GM10266 (cell line): ENCODE data around the gene LRFN2.

ENCODE experiments used
- DNase-seq: peaks from one replicate; pipeline ENCODE4 v3.0.0; 2012; ENCODE audit errors: extremely low spot score
- TF ChIP-seq, protein P1 (sequence below): IDR thresholded peaks from 2 replicates; pipeline ENCODE4 v1.5.1; 2012; ENCODE audit warnings: mild to moderate bottlenecking, low read depth; ENCODE audit not compliant: control insufficient read depth, insufficient read depth; ENCODE audit errors: missing control alignments

Gene LRFN2

GRCh38 chr6:40532349-40533000, 54.7 kb downstream of the LRFN2 start:
- TF ChIP-seq, protein P1, sequence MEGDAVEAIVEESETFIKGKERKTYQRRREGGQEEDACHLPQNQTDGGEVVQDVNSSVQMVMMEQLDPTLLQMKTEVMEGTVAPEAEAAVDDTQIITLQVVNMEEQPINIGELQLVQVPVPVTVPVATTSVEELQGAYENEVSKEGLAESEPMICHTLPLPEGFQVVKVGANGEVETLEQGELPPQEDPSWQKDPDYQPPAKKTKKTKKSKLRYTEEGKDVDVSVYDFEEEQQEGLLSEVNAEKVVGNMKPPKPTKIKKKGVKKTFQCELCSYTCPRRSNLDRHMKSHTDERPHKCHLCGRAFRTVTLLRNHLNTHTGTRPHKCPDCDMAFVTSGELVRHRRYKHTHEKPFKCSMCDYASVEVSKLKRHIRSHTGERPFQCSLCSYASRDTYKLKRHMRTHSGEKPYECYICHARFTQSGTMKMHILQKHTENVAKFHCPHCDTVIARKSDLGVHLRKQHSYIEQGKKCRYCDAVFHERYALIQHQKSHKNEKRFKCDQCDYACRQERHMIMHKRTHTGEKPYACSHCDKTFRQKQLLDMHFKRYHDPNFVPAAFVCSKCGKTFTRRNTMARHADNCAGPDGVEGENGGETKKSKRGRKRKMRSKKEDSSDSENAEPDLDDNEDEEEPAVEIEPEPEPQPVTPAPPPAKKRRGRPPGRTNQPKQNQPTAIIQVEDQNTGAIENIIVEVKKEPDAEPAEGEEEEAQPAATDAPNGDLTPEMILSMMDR, result no peak
- no peak for DNase-seq

GRCh38 chr6:40529919-40530318, 57.2 kb downstream of the LRFN2 start:
- no peak for DNase-seq
- TF ChIP-seq, protein P1, result no peak

- no peak for DNase-seq
Measured at GRCh38 chr6:40529040-40529439, 58.1 kb downstream of the LRFN2 start.

GRCh38 chr6:40528051-40528450, 59.1 kb downstream of the LRFN2 start:
- TF ChIP-seq, protein P1, result no peak
- no peak for DNase-seq

More at GRCh38 chr6:40529040-40529439, 58.1 kb downstream of the LRFN2 start:
- TF ChIP-seq, protein P1, result no peak

- no peak for DNase-seq
- TF ChIP-seq, protein P1, result no peak
Measured at GRCh38 chr6:40526036-40526435, 61.1 kb downstream of the LRFN2 start.

- TF ChIP-seq, protein P1, result no peak
- DNase-seq, result no peak
Measured at GRCh38 chr6:40524797-40525585, 62.2 kb downstream of the LRFN2 start.
